Lower lobe of right lung (tissue), 2 donors: ENCODE data around the gene DNMT1. TPM values are rescaled to one million over a fixed set of nuclear protein-coding genes. Genes with fewer than 3 reads are reported as not detected.

Source experiments
- ATAC-seq, 2 donors: fragments of 200-7000 bp; cut with Tn5 transposase; one replicate each; pipeline ENCODE4 v1.9.1; 2020 to 2022; ENCODE audit warnings: mild to moderate bottlenecking in 2 of 2, moderate library complexity in 2 of 2
- DNase-seq: peaks from one replicate; pipeline ENCODE4 v3.0.0-alpha.2; 2020
- H3K27ac ChIP-seq: fragments of 200-600 bp; one replicate; pipeline ENCODE4 v1.8.0; 2022
- H3K27me3 ChIP-seq: fragments of 200-600 bp; one replicate; pipeline ENCODE4 v1.8.0; 2022; ENCODE audit warnings: low read depth
- H3K36me3 ChIP-seq: fragments of 200-600 bp; one replicate; pipeline ENCODE4 v1.8.0; 2022; ENCODE audit warnings: mild to moderate bottlenecking
- H3K4me1 ChIP-seq: fragments of 200-600 bp; one replicate; pipeline ENCODE4 v1.8.0; 2022
- H3K4me3 ChIP-seq: fragments of 200-600 bp; one replicate; pipeline ENCODE4 v1.8.0; 2022; ENCODE audit warnings: mild to moderate bottlenecking
- H3K9me3 ChIP-seq: fragments of 200-600 bp; one replicate; pipeline ENCODE4 v1.8.0; 2022
- CTCF ChIP-seq: fragments of 200-600 bp; IDR thresholded peaks from one replicate; pipeline ENCODE4 v1.8.0; 2022; ENCODE audit warnings: antibody characterized with exemption, mild to moderate bottlenecking
- intact Hi-C: fragments of 100-400 bp; cut with DNase I; formaldehyde crosslinking; loops from one replicate; pipeline ENCODE4 v1.11.0; 2022
- total RNA-seq: library from RNA; stranded (reverse); fragmentation: NEBNext Ultra II Directional; extraction: Animal tissue kit (Norgen Biotek cat#: 25700); gene quantifications from one replicate; pipeline ENCODE4 v1.2.1, GENCODE V29; 2021
- donor health status: DM: no; HTN: yes; CAD: no; lungs with severe emphysema.

Gene DNMT1
- total RNA-seq, 1 donor from 2014 or later, result 65.5 TPM

- Histone ChIP-seq H3K36me3 (peaks cover 46% of the 10 kb centered on the region), H3K4me3 (no peak overlapping the region), H3K9me3 (no peaks in the 10 kb centered on the region), H3K4me1 (peaks cover 16% of the 10 kb centered on the region), H3K27ac (no peak overlapping the region), H3K27me3 (no peaks in the 10 kb centered on the region)
- no peak for ATAC-seq
- no peak for TF ChIP-seq CTCF
- intact Hi-C loops, result no loop called here
- no peak for DNase-seq
Measured at GRCh38 chr19:10093295-10094186, 101.2 kb downstream of the DNMT1 start.

GRCh38 chr19:10092648-10093294 is 102.0 kb downstream of the DNMT1 start:
- intact Hi-C loops, result no loop called here
- ATAC-seq (no peak), DNase-seq (no peak)
- Histone ChIP-seq H3K27ac (no peak overlapping the region), H3K4me1 (peaks cover 16% of the 10 kb centered on the region), H3K27me3 (no peaks in the 10 kb centered on the region), H3K9me3 (no peaks in the 10 kb centered on the region), H3K4me3 (no peak overlapping the region), H3K36me3 (peaks cover 46% of the 10 kb centered on the region)
- TF ChIP-seq CTCF, result no peak

GRCh38 chr19:10091895-10092641 is 102.7 kb downstream of the DNMT1 start:
- ATAC-seq (no peak), DNase-seq (no peak)
- H3K9me3 ChIP-seq, result no peaks in the 10 kb centered on the region
- H3K4me3 ChIP-seq, result no peak overlapping the region
- TF ChIP-seq CTCF, result no peak
- H3K27me3 ChIP-seq, result no peaks in the 10 kb centered on the region
- H3K4me1 ChIP-seq, result peaks cover 14% of the 10 kb centered on the region
- peaks cover 46% of the 10 kb centered on the region for H3K36me3 ChIP-seq
- H3K27ac ChIP-seq, result no peak overlapping the region
- intact Hi-C loops, result no loop called here

- Histone ChIP-seq H3K4me3 (no peak overlapping the region), H3K36me3 (peaks cover 46% of the 10 kb centered on the region), H3K9me3 (no peaks in the 10 kb centered on the region), H3K27ac (no peak overlapping the region), H3K4me1 (peaks cover 6% of the 10 kb centered on the region), H3K27me3 (no peaks in the 10 kb centered on the region)
- no peak for DNase-seq
- intact Hi-C loops, result no loop called here
- TF ChIP-seq CTCF, result no peak
- no peak for ATAC-seq
Measured at GRCh38 chr19:10091370-10091687, 103.4 kb downstream of the DNMT1 start.

GRCh38 chr19:10089801-10090375 is 104.9 kb downstream of the DNMT1 start:
- H3K4me1 ChIP-seq, result no peaks in the 10 kb centered on the region
- ATAC-seq, result no peak
- H3K4me3 ChIP-seq, result no peak overlapping the region
- no peak overlapping the region for H3K27ac ChIP-seq
- intact Hi-C loops, result no loop called here
- DNase-seq, result no peak
- H3K36me3 ChIP-seq, result peaks cover 46% of the 10 kb centered on the region
- no peaks in the 10 kb centered on the region for H3K27me3 ChIP-seq
- H3K9me3 ChIP-seq, result no peaks in the 10 kb centered on the region
- no peak for TF ChIP-seq CTCF
